ENCODE measurements around the gene ZHX3.

DNA sequence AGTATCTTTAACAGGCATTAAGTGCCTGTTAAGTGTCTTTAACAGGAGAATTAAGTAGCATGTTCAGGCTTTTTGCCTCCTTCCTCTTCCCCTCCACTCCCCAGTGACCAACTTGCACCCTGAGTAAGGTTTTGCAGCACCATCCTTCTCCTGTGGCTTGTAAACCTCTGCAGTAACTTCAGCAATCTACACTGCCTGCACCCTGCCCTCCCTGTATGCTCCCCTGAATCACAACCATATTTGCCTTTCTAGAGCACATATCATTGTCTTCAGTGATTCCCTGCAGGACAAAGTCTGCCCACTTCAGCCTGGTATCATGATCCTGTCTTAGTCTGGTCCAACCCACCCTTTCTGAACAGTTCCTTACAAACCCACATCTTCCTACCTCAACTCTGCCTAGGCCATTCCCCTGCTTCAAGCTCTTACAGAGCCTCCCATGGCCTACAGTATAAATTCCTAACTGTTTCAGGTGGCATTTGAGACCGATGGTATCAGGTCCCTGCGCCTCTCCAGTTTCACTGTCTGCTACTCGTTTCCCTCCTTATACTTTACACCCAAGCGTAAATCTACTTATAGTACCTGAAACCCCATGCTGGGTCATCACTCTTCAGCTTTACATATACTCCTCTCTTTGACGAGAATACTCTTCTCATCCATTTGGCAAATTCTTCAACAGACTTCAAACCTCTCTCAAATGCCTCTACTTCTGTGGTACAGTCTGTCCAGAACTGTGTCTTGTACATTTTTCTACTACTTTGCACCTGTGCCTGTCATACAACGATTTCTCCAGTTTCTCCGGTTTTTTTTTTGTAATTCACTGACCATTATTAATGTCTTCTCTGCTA lies 69.8 kb downstream of the ZHX3 start:
- TF ChIP-seq, protein P1, sequence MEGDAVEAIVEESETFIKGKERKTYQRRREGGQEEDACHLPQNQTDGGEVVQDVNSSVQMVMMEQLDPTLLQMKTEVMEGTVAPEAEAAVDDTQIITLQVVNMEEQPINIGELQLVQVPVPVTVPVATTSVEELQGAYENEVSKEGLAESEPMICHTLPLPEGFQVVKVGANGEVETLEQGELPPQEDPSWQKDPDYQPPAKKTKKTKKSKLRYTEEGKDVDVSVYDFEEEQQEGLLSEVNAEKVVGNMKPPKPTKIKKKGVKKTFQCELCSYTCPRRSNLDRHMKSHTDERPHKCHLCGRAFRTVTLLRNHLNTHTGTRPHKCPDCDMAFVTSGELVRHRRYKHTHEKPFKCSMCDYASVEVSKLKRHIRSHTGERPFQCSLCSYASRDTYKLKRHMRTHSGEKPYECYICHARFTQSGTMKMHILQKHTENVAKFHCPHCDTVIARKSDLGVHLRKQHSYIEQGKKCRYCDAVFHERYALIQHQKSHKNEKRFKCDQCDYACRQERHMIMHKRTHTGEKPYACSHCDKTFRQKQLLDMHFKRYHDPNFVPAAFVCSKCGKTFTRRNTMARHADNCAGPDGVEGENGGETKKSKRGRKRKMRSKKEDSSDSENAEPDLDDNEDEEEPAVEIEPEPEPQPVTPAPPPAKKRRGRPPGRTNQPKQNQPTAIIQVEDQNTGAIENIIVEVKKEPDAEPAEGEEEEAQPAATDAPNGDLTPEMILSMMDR (IDR thresholded peaks at IDR 0.05), result no peak
- TF ChIP-seq POLR2AphosphoS5 (IDR thresholded peaks at IDR 0.05) (no peak), POLR2A (IDR thresholded peaks at IDR 0.05) (no peak)

All from stomach (tissue), 4 donors.